OCI-LY7 (cell line): ENCODE data around the gene TMEM255B. TPM values are rescaled to one million over a fixed set of nuclear protein-coding genes. Genes with fewer than 3 reads are reported as not detected.

Experiments
- BruUV-seq: library from RNA; stranded (reverse); fragments of 400-500 nt; replicated peaks from 2 replicates; lab custom pipeline; 2021; lab: Mats Ljungman, UMichigan
- CTCF ChIA-PET: fragments of 300-600 bp; sonication (Branson Sonifier 250); formaldehyde crosslinking; loops from one replicate; lab custom pipeline; 2022; ENCODE audit warnings: antibody characterized with exemption; ENCODE audit not compliant: unreplicated experiment; lab: Charles Lee
- POLR2A ChIA-PET: fragments of 300-600 bp; sonication (Branson Sonifier 250); formaldehyde crosslinking; loops from one replicate; lab custom pipeline; 2022; ENCODE audit warnings: antibody characterized with exemption; lab: Charles Lee
- DNase-seq: peaks from one replicate; pipeline ENCODE4 v3.0.0-alpha.2; 2015; ENCODE audit warnings: low spot score
- H2AFZ ChIP-seq: fragments of 200-600 bp; sonication (generic), shearing (Covaris generic); 2 replicates; pipeline ENCODE4 v1.6.1; 2014; ENCODE audit warnings: mild to moderate bottlenecking, antibody characterized with exemption, low read length, moderate library complexity
- H3K27ac ChIP-seq: fragments of 200-600 bp; sonication (generic); 2 replicates; pipeline ENCODE4 v1.5.1; 2014; ENCODE audit warnings: mixed run types, low read depth, mild to moderate bottlenecking, moderate library complexity, low read length, inconsistent platforms; ENCODE audit not compliant: poor library complexity, severe bottlenecking
- H3K36me3 ChIP-seq: fragments of 200-600 bp; sonication (generic); 2 replicates; pipeline ENCODE4 v1.6.1; 2014; ENCODE audit warnings: mild to moderate bottlenecking, antibody characterized with exemption, low read length, moderate library complexity, mixed read lengths; ENCODE audit not compliant: insufficient read depth
- H3K4me1 ChIP-seq: fragments of 200-600 bp; sonication (generic); 2 replicates; pipeline ENCODE4 v1.5.1; 2014; ENCODE audit warnings: mild to moderate bottlenecking, low read length; ENCODE audit not compliant: insufficient read depth, poor library complexity, severe bottlenecking
- H3K4me2 ChIP-seq: fragments of 200-600 bp; sonication (generic); 2 replicates; pipeline ENCODE4 v1.6.1; 2014; ENCODE audit warnings: mild to moderate bottlenecking, low read length
- H3K4me3 ChIP-seq: fragments of 200-600 bp; sonication (generic); 2 replicates; pipeline ENCODE4 v1.5.1; 2014; ENCODE audit warnings: mild to moderate bottlenecking, low read depth, low read length; ENCODE audit not compliant: poor library complexity, severe bottlenecking
- H3K79me2 ChIP-seq: fragments of 200-600 bp; sonication (generic); 2 replicates; pipeline ENCODE4 v1.6.1; 2016; ENCODE audit warnings: low read depth, mild to moderate bottlenecking, low read length, moderate library complexity, mixed read lengths; ENCODE audit not compliant: insufficient read depth
- H3K9me2 ChIP-seq: fragments of 200-600 bp; sonication (generic); 2 replicates; pipeline ENCODE4 v1.6.1; 2016; ENCODE audit warnings: mild to moderate bottlenecking, low read length, mixed read lengths; ENCODE audit not compliant: insufficient read depth
- H3K9me3 ChIP-seq: fragments of 200-600 bp; sonication (generic); 2 replicates; pipeline ENCODE4 v1.6.1; 2014; ENCODE audit warnings: mild to moderate bottlenecking, mixed run types, low read length, mixed read lengths
- H4K20me1 ChIP-seq: fragments of 200-600 bp; sonication (generic); 2 replicates; pipeline ENCODE4 v1.6.1; 2014; ENCODE audit warnings: mild to moderate bottlenecking, antibody characterized with exemption, low read length, moderate library complexity, mixed read lengths; ENCODE audit not compliant: insufficient read depth
- CTCF ChIP-seq: fragments of 200-600 bp; sonication (generic); conservative IDR thresholded peaks from 2 replicates; pipeline ENCODE4 v1.5.1; 2014; ENCODE audit warnings: mild to moderate bottlenecking, antibody characterized with exemption, low read length, moderate library complexity, mixed read lengths
- EZH2phosphoT487 ChIP-seq: fragments of 200-600 bp; sonication (generic); IDR thresholded peaks from 2 replicates; pipeline ENCODE4 v1.6.1; 2018; ENCODE audit warnings: low read depth, borderline replicate concordance, mild to moderate bottlenecking, mixed run types, antibody characterized with exemption, low read length, moderate library complexity, mixed read lengths
- intact Hi-C: fragments of 100-400 bp; cut with micrococcal nuclease; formaldehyde crosslinking; loops from one replicate; pipeline ENCODE4 v1.10.0; 2022; ENCODE audit not compliant: unreplicated experiment
- total RNA-seq, 2 experiments: library from RNA; depleted of rRNA in 1 of 2; stranded (reverse); fragments of >200 nt in 1 of 2; shearing (Covaris generic) in 1 of 2; gene quantifications; 2 replicates each; pipeline ENCODE4 v1.2.3, GENCODE V29; 2014 to 2022

Gene TMEM255B
- total RNA-seq, 2 experiments from 2014 or later, result 2.6 to 6.8 TPM

- no TSS peak for BruUV-seq
These were observed 101.1 kb downstream of the TMEM255B start for GRCh38 chr13:113860051-113860664.

GRCh38 chr13:113860665-113861432 is 101.8 kb downstream of the TMEM255B start:
- no peak for DNase-seq
- intact Hi-C loops, result no loop called here
- Histone ChIP-seq H2AFZ (no peak overlapping the region), H3K79me2 (no peaks in the 10 kb centered on the region), H3K9me2 (no peaks in the 10 kb centered on the region), H3K27ac (no peak overlapping the region), H3K36me3 (no peaks in the 10 kb centered on the region), H3K9me3 (no peaks in the 10 kb centered on the region), H3K4me2 (no peak overlapping the region), H3K4me1 (no peaks in the 10 kb centered on the region), H4K20me1 (no peaks in the 10 kb centered on the region), H3K4me3 (no peak overlapping the region)
- ChIA-PET POLR2A (no interaction called here), CTCF (no interaction called here)
- no TSS peak for BruUV-seq
- no peak for TF ChIP-seq EZH2phosphoT487
- no peak for TF ChIP-seq CTCF

More at GRCh38 chr13:113860051-113860664, 101.1 kb downstream of the TMEM255B start:
- ChIA-PET CTCF (no interaction called here), POLR2A (no interaction called here)
- no peak for TF ChIP-seq EZH2phosphoT487
- no peak for TF ChIP-seq CTCF
- H3K79me2 ChIP-seq, result no peaks in the 10 kb centered on the region
- DNase-seq, result no peak
- no peak overlapping the region for H3K4me3 ChIP-seq
- no peaks in the 10 kb centered on the region for H3K36me3 ChIP-seq
- H2AFZ ChIP-seq, result no peak overlapping the region
- intact Hi-C loops, result no loop called here
- H4K20me1 ChIP-seq, result no peaks in the 10 kb centered on the region
- no peak overlapping the region for H3K4me2 ChIP-seq
- H3K9me2 ChIP-seq, result no peaks in the 10 kb centered on the region
- H3K27ac ChIP-seq, result no peak overlapping the region
- no peaks in the 10 kb centered on the region for H3K4me1 ChIP-seq
- H3K9me3 ChIP-seq, result no peaks in the 10 kb centered on the region

GRCh38 chr13:113861433-113862030 is 102.5 kb downstream of the TMEM255B start:
- ChIA-PET CTCF (no interaction called here), POLR2A (no interaction called here)
- no peak for DNase-seq
- no peaks in the 10 kb centered on the region for H3K9me2 ChIP-seq
- TF ChIP-seq CTCF (no peak), EZH2phosphoT487 (no peak)
- no peak overlapping the region for H3K4me3 ChIP-seq
- intact Hi-C loops, result no loop called here
- H3K79me2 ChIP-seq, result no peaks in the 10 kb centered on the region
- H3K4me2 ChIP-seq, result no peak overlapping the region
- H3K4me1 ChIP-seq, result no peaks in the 10 kb centered on the region
- H3K36me3 ChIP-seq, result no peaks in the 10 kb centered on the region
- no peaks in the 10 kb centered on the region for H4K20me1 ChIP-seq
- no peak overlapping the region for H2AFZ ChIP-seq
- no TSS peak for BruUV-seq
- no peaks in the 10 kb centered on the region for H3K9me3 ChIP-seq
- H3K27ac ChIP-seq, result no peak overlapping the region
